ENCODE measurements around the gene SBK3.
"Not testable (repeated sequence)": the region's sequence is repeated elsewhere in the genome, so short reads cannot be mapped to it uniquely, and the experiment has no call there.

SBK3 gene, protein sequence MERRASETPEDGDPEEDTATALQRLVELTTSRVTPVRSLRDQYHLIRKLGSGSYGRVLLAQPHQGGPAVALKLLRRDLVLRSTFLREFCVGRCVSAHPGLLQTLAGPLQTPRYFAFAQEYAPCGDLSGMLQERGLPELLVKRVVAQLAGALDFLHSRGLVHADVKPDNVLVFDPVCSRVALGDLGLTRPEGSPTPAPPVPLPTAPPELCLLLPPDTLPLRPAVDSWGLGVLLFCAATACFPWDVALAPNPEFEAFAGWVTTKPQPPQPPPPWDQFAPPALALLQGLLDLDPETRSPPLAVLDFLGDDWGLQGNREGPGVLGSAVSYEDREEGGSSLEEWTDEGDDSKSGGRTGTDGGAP

GRCh38 chr19:55545443-55545842 lies at the start of gene SBK3:
Gene SBK3 (minus strand): TSS chr19:55545543. CDS start chr19:55545543, 0 bp downstream.
- no peak for DNase-seq

GRCh38 chr19:55593096-55593772 lies 47.9 kb upstream of the SBK3 start:
- DNase-seq, result no peak

DNA sequence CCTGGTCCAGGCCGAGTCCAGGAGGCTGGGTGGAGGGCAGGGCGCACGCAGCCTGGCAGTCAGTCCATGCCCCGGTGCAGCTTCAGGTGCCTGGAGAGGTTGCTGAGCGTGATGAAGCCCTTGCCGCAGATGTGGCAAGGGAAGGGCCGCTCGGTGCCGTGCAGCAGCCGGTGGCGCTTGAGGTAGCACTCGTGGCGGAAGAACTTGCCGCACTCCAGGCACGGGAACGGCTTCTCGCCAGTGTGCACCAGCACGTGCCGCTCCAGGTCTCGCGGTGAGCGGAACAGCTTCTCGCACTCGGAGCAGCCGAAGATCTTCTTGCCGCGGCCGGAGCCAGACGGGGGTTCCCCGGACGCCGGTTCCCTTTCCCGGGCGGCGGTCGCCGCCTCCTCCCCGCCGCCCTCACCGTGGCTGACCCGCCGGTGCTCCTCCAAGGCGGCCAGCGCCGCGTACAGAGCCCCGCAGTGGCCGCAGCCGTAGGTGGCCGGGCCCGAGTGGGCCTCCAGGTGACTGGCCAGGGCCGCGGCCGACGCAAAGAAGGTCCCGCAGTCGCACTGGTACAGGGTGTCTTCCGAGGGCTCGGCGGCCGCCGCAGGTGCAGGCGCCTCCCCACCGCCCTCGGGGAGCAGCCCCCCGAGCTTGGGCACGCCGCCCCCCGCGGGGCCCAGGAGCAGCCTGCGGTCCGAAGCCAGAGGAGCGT lies 47.2 kb upstream of the SBK3 start:
- DNase-seq, result no peak

DNA sequence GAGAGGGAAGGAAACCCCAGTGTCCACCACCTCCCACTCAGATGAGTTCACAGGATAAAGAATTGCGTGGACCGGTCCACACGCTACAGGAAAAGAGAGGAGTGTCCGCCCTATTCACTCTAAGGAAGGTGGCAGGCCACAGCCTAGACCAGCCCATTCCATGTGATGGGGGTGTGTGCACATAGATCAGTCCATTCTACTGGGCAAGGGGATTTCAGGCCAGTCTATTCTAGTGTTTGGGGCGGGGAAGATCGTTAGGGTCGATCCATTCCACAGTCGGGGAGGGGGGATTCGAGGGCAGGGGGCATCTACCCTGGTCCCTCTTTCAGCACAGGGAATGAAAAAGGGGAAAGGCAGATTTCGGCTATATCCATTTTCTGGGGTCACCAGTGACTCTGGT lies 46.2 kb upstream of the SBK3 start:
- DNase-seq, result no peak

GRCh38 chr19:55590617-55591016 lies 45.3 kb upstream of the SBK3 start:
- no peak for DNase-seq

GRCh38 chr19:55590109-55590508 lies 44.8 kb upstream of the SBK3 start:
- DNase-seq, result no peak

- DNase-seq, result no peak
These were observed 43.4 kb upstream of the SBK3 start for GRCh38 chr19:55588738-55589137.

GRCh38 chr19:55586976-55587668 lies 41.8 kb upstream of the SBK3 start:
- peak; percentile 96 for DNase-seq

DNA sequence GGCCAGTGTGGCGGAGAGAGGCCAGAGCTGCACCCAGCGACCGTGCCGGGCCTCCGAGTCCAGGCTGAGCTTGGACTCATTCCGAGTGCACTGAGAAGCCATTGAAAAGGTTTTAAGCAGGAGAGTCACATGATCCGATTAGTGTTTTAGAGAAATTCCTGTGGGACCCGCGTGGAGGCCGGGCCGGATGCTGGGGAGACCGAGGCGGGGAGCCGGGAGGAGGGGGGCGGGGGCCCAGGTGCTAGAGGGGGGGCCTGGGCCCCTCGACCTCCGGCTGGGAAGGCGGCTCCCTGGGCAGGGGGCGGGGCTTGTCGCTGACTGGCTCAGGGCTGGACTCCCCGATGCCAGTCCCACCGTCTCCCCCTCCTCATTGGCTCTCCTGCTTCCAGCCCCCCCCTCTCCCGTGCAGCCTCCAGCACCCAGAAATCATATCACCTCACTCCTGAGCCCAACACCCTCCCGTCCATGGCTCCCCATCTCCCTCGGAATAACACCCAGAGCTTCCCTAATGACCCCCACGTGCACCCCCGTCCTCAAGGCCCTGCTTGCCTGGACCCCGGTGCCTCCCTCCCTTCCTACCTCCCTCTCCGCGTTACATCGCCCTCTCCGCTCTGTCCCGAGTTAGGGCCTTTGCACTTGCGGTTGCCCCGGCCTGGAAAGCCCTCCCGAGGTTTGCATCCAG lies 40.5 kb upstream of the SBK3 start:
- DNase-seq, result peak; percentile 53

- DNase-seq, result no peak
These were observed 39.5 kb upstream of the SBK3 start for GRCh38 chr19:55584871-55585270.

DNA sequence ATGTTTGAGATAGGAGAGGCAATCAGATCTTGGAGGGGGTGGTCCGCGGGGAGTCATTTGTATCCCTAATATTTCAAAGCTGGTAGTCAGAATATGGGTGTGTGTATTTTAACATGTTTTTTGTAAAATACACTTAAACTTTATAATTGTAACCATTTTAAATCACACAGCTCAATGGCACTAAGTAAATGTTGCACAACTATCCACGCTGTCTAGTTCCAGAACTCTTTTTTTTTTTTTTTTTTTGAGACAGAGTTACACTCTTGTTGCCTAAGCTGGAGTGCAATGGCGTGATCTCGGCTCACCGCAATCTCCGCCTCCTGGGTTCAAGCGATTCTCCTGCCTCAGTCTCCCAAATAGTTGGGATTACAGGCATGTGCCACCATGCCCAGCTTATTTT lies 38.6 kb upstream of the SBK3 start:
- not testable (repeated sequence) for DNase-seq

GRCh38 chr19:55582284-55582683 lies 36.9 kb upstream of the SBK3 start:
- not testable (repeated sequence) for DNase-seq

DNA sequence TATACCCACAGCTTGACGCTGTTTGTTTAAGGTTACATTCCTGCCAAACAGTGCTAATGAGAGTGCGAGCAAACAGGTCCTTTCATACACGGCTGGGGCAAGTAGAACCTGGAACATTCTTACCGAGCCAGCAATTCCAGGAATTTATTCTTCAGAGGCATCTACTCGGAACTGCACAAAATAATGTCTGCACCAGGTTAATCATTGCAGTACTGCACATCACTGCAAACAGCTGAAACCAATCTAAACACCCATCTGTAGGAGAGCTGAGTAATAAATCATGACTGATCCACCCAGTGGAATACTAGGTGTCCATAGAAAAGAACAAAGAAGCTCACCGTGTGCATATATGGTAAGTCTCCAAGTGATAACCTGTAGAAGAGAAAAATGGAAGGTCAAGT lies 36.5 kb upstream of the SBK3 start:
- DNase-seq, result no peak

GRCh38 chr19:55581145-55581822 lies 35.9 kb upstream of the SBK3 start:
- DNase-seq, result no peak

DNA sequence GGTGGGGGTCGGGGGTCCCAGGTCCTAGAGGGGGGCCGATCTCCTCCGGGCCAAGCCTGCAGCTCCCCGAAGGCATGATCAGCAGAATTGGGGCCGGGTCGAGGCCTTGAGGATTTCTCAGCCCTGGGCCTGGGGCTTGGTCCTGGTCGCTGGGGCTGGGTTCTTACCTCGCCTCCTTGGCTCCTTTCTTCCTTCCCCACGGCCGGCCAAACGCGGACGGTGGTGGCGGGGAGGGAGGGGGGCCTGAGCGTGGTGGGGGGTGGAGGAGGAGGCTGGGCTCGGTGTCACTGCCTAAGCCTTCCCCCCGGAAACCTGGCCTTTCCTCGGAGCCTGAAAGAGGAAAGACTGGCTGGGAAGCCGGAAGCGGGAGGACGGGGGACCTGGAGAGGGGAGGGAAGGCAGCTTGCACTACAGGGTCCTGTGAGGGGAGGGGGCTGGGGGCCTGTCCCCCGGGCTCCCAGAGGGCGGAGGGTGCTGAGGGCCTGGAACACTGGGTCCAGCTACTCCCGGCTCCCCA lies 35.3 kb upstream of the SBK3 start, which contains the start of gene ZNF579:
ZNF579 (minus strand) TSS at position 221 of the 517 bp plus-strand sequence. CDS start 1,209 bp downstream, outside the sequence.
- peak; percentile 85 for DNase-seq

- DNase-seq, result no peak
These were observed 34.7 kb upstream of the SBK3 start for GRCh38 chr19:55579766-55580621.

GRCh38 chr19:55578761-55579747 lies 33.7 kb upstream of the SBK3 start:
- no peak for DNase-seq

DNA sequence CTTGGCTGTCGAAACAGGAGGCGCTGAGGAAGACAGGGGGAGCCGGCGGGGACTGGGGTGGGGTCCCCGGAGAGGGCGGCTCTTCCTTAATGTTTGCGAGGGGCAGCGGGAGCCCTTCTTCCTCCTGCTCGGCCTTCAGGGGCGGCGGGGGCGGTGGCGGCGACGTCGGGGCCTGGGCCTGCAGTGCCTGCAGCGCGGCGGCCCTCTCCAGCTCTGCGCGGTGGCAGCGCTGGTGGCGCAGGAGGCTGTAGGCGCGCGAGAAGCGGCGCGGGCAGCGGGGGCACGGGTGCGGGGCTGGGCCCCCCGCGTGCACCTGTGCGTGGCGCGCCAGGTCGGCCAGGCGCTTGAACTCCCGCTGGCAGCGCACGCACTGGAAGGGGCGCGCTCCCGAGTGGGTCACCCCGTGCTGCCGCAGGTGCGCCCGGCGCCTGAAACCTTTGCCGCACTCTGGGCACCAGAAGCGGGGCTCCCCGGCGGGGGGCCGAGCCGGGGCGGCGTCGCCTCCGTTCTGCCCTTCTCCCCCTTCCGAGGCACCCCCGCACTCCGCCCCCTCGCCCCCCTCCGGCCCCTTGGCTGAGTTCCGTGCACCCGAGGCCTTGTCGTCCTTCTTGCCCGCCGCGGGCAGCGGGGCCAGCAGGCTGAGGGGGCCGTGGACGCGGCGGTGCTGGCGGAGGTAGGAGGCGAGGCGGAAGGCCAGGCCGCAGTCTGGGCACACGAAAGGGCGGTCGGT lies 32.9 kb upstream of the SBK3 start:
- no peak for DNase-seq

DNA sequence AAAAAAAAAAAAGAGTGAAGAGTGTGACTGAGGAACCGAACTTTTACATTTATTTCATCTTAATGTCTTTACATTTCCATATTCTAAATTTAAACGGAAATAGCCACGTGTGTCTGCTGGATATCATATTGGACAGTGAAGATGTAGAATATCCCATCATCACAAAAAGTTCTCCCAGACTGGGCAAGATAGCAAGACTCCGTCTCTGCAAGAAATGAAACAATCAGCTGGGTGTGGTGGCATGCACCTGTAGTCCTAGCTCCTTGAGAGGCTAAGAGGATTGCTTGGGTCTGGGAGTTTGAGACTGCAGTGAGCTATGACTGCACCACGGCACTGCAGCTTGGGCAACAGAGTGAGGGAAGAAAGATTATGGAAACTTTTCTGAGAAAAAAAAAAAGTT lies 31.4 kb upstream of the SBK3 start:
- no peak for DNase-seq

Measured in stimulated activated CD4-positive, alpha-beta T cell treated with anti-CD3 and anti-CD28 coated beads, Interleukin-1b, Interleukin-23, amount 100 ng/mL, for 48 hours (primary cell).